RWPE1 (cell line): ENCODE data around the gene TOP1.

ENCODE experiments used
- CTCF ChIA-PET: fragments of 350-600 bp; sonication (Branson Sonifier 250); formaldehyde crosslinking; extraction: SDS; loops from one replicate; lab custom pipeline; 2021; lab: Yijun Ruan, JAX
- POLR2A ChIA-PET: fragments of 400-600 bp; formaldehyde crosslinking; extraction: SDS; loops from one replicate; lab custom pipeline; 2020; ENCODE audit warnings: antibody characterized with exemption; ENCODE audit not compliant: low non-redundant PET; lab: Yijun Ruan, JAX
- DNase-seq: peaks from one replicate; pipeline ENCODE4 v3.0.0; 2012; ENCODE audit warnings: low spot score
- H3K27ac ChIP-seq: fragments of 450-650 bp; 2 replicates; pipeline ENCODE4 v1.5.1; 2017
- TF ChIP-seq, protein P1 (sequence below): fragments of 450-650 bp; conservative IDR thresholded peaks from 2 replicates; pipeline ENCODE4 v1.5.1; 2017; ENCODE audit warnings: low read depth, mild to moderate bottlenecking

Gene TOP1

DNA sequence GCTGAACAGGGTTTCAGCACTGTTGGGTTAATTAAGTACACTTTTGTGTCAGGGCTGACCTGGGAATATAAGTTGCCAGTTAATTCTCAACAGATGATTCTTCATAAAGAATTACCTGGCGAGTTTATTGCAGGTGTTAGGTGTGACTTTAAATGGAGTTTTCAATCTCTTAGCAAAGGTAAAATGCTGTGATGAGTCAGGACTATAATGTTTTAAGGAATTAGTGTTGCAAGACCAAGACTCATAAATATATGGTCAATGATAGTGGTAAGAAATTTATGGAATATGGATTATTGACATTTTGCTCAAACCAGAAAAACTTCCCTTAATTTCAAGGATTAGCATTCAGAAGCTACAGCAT lies 58.7 kb downstream of the TOP1 start:
- ChIA-PET CTCF (interaction anchor here (0.9 to 2.3 kb wide), 6 partner anchors 8 to 125 kb away, joined by 3 to 8 read pairs (median 4); no protein-coding TSS in a partner anchor), POLR2A (no interaction called here)
- no peak overlapping the region for H3K27ac ChIP-seq
- TF ChIP-seq, protein P1, sequence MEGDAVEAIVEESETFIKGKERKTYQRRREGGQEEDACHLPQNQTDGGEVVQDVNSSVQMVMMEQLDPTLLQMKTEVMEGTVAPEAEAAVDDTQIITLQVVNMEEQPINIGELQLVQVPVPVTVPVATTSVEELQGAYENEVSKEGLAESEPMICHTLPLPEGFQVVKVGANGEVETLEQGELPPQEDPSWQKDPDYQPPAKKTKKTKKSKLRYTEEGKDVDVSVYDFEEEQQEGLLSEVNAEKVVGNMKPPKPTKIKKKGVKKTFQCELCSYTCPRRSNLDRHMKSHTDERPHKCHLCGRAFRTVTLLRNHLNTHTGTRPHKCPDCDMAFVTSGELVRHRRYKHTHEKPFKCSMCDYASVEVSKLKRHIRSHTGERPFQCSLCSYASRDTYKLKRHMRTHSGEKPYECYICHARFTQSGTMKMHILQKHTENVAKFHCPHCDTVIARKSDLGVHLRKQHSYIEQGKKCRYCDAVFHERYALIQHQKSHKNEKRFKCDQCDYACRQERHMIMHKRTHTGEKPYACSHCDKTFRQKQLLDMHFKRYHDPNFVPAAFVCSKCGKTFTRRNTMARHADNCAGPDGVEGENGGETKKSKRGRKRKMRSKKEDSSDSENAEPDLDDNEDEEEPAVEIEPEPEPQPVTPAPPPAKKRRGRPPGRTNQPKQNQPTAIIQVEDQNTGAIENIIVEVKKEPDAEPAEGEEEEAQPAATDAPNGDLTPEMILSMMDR, result no peak
- peak; percentile 42 for DNase-seq

DNA sequence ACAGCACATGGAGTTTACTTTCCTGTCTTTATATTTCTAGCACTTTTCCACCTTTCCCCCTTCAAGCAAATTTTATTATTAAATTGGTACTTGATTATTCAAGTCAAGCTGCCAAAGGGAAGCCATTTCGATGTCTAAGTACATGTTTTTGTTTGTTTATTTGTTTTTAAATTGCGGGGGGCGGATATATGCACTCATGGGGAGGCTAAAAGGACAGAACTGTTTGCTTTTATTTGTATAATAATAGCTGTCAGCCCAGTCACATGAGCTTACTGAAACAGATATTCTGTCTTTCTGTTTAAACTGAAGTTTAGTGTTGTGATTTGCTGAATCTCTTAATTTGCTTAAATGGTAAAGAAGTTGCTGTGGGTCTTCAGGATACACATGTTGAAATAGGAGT lies 59.2 kb downstream of the TOP1 start:
- CTCF ChIA-PET, result interaction anchor here (0.9 to 2.3 kb wide), 3 partner anchors 97 to 125 kb away, joined by 4 to 7 read pairs (median 5); no protein-coding TSS in a partner anchor
- POLR2A ChIA-PET, result no interaction called here
- TF ChIP-seq, protein P1, result no peak
- DNase-seq, result no peak
- H3K27ac ChIP-seq, result no peak overlapping the region

DNA sequence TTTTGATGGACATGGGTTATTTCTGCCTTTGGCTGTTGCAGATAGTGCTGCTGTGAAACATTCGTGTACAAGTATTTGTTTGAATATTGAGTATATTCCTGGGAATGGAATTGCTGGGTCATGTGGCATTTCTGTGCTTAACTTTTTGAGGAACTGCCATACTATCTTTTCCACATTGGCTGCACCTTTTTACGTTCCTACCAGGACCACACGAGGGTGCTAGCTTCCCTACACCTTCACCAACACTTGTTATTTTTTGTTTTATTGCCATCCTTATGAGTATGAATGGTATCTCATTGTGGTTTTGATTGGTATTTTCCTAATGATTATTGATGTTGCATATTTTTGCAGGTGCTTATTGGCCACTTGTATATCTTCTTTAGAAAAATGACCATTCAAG lies 60.9 kb downstream of the TOP1 start:
- CTCF ChIA-PET, result no interaction called here
- POLR2A ChIA-PET, result no interaction called here
- DNase-seq, result no peak

DNA sequence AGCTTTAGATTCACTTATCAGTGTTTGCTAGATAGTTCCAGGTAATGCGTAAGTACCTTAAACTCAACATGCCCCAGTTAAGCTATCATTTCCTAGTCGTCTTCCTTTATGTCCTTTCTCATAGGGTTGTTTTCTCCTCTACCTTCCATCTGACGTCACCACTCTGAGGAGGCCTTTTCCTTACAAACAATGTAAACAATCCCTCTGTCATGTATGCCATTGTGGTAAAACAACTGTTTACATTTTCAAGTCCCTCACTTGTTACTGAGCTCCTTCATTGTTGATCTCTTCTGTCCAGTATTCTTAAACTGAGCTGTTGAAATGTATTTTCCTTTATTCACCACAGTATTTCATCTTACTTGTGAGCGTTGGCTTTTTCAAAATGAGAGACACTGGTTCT lies 63.3 kb downstream of the TOP1 start:
- TF ChIP-seq, protein P1, result no peak
- no peak for DNase-seq
- CTCF ChIA-PET, result interaction anchor here (0.9 to 1.4 kb wide), 2 partner anchors 123 to 129 kb away, joined by 4 to 9 read pairs; no protein-coding TSS in a partner anchor
- no peak overlapping the region for H3K27ac ChIP-seq
- POLR2A ChIA-PET, result interaction anchor here (0.5 kb wide), 1 partner anchor 129 kb away, joined by 3 read pairs; no protein-coding TSS in a partner anchor

More for the DNA sequence above, 60.9 kb downstream of the TOP1 start:
- H3K27ac ChIP-seq, result no peak overlapping the region
- TF ChIP-seq, protein P1, result no peak

DNA sequence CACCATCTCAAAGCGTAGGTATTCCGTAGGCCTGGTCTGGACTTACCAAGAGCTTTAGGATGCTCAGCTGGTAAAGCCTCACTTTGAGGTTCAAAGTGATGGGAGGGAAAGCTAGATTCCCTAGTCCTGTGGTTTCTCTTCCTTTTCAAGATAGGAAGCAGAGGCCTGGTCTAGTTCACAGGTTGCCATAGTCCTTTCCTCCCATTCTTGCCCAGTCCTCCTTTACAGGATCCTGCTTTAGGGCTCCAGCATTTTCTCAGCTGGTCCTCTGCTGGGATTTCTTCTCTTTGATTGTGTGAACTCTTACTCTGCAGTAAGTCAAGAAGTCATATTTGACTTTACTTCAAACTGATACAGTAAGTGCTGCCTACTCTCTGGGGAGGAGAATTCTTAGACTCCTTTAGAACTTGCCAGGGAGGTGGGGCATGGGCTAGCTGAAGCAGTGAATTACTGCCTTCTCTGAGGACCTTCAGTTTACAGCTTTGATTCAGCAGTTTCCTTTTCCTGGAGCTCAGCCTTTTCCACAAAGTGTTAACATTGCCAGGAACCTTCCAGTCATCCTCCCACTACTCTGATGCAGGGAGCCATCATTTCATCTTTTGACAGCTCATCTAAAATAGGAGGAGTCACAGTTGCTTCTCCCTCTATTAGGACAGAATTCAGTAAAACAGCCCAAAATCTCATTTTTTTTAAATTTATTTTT lies 65.9 kb downstream of the TOP1 start:
- ChIA-PET POLR2A (no interaction called here), CTCF (interaction anchor here (0.6 to 2.8 kb wide), 27 partner anchors 8 to 831 kb away, joined by 3 to 42 read pairs (median 4); no protein-coding TSS in a partner anchor)
- TF ChIP-seq, protein P1, result no peak
- no peak overlapping the region for H3K27ac ChIP-seq
- no peak for DNase-seq

DNA sequence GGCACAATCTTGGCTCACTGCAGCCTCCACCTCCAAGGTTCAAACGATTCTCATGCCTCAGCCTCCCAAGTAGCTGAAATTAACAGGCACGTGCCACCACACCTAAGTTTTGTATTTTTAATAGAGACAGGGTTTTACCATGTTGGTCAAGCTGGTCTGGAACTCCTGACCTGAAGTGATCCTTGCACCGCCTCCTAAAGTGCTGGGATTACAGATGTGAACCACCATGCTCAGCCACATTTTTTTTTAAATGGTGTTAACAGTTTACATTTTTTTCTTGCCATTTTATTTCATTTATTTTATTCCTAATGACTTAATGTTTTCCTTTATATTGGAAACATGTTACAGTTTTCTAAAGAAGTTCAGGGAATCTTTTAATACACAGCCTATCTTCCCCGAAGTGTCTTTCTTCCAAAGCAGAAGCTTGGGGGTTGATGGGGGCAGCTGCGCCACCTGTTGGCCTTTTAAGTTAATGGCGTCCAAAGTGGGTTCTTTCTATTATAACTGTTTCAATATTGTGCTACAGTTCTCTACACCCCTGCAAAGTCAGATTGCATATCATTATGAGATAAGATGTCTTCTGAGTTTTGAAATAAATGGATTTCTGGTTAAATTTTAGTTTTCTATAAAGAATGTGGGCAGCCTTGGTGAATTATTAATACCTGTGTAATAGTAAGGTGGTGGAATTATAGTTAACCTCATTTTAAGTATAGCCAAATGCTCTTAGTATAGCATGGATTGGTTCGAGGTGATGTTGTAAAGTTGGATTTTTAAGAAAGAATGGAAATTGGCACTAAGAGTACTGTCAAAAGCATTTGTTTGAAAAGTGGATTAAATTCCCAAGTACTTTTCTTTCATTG lies 66.7 kb downstream of the TOP1 start:
- no peak overlapping the region for H3K27ac ChIP-seq
- peak; percentile 83 for DNase-seq
- POLR2A ChIA-PET, result no interaction called here
- CTCF ChIA-PET, result interaction anchor here (0.6 to 2.8 kb wide), 32 partner anchors 9 to 840 kb away, joined by 3 to 42 read pairs (median 3); no protein-coding TSS in a partner anchor
- TF ChIP-seq, protein P1, result peak; percentile 99
